ENCODE measurements around the gene RRP1.

- TF ChIP-seq CTCF (conservative IDR thresholded peaks at IDR 0.05; ENCODE audit: low read depth, low read length) (no peak), EZH2 (IDR thresholded peaks at IDR 0.05; ENCODE audit: low read length, unreplicated experiment) (no peak)
Observed at GRCh38 chr21:43846430-43846829, 57.1 kb downstream of the RRP1 start.
